Measurements from ENCODE around the gene KRT13.

- no peak for TF ChIP-seq CTCF (conservative IDR thresholded peaks at IDR 0.05; ENCODE audit: low read depth, low read length)
- TF ChIP-seq EZH2 (IDR thresholded peaks at IDR 0.05; ENCODE audit: low read length, unreplicated experiment), result no peak
Observed at GRCh38 chr17:41546819-41547218, 41.4 kb upstream of the KRT13 start.

Data from PC-3 (cell line).